Peyer's patch (tissue), 4 donors: ENCODE data around the gene SULT1C3.

Source experiments
- POLR2A ChIP-seq, 2 donors: fragments of 450-650 bp; IDR thresholded peaks; one replicate each; pipeline ENCODE4 v1.5.1; 2017; ENCODE audit warnings: antibody characterized with exemption in 2 of 2, mild to moderate bottlenecking in 2 of 2, moderate library complexity in 2 of 2
- TF ChIP-seq, protein P1 (sequence below), 6 experiments: fragments of 450-650 bp in 4 of 6; fragments of 200-600 bp in 2 of 6; sonication (generic) in 1 of 6; IDR thresholded peaks; one replicate each; pipeline ENCODE4 v1.5.1; 2017 to 2019; ENCODE audit warnings: antibody characterized with exemption in 6 of 6, mild to moderate bottlenecking in 3 of 6, moderate library complexity in 1 of 6

DNA sequence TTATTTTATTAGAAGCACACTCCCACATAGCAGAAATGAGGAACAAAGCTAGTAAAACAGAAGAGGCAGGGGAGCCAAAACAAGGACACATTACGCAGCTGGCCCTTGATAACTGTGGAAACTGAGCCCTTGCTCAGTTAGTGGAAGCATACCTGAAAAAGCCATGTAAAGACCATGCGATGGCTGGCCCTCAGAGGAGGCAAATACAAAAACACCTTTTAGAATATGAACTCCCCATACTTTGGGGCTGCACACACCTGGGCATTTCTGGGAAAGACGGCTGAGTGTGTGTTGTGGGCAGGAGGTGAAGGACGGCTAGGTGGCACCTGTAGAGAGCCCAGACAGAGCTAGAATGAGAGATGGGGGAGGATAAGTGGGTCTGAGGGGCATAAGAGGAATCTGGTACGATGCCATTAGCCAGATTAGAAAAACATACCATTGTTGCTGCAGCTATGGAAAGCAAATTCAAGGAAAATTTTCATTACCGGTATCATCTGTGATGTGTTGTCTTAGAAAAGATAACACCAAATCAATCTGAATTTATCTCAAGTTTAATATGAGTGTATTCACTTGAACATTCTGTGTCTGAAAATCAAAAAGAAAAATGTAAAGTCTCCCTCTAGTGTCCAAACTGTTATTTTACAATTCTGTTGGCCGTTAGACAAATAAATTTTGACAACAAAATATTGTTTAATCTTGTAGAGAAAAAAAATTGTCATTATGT is 45.2 kb upstream of the SULT1C3 start:
- TF ChIP-seq, protein P1, sequence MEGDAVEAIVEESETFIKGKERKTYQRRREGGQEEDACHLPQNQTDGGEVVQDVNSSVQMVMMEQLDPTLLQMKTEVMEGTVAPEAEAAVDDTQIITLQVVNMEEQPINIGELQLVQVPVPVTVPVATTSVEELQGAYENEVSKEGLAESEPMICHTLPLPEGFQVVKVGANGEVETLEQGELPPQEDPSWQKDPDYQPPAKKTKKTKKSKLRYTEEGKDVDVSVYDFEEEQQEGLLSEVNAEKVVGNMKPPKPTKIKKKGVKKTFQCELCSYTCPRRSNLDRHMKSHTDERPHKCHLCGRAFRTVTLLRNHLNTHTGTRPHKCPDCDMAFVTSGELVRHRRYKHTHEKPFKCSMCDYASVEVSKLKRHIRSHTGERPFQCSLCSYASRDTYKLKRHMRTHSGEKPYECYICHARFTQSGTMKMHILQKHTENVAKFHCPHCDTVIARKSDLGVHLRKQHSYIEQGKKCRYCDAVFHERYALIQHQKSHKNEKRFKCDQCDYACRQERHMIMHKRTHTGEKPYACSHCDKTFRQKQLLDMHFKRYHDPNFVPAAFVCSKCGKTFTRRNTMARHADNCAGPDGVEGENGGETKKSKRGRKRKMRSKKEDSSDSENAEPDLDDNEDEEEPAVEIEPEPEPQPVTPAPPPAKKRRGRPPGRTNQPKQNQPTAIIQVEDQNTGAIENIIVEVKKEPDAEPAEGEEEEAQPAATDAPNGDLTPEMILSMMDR (IDR thresholded peaks at IDR 0.05): peak in 3 of 6 experiments; percentile 37 to 40 (median 37)
- no peak for TF ChIP-seq POLR2A (IDR thresholded peaks at IDR 0.05)
